H1 (cell line): ENCODE data around the gene PPOX. TPM values are rescaled to one million over a fixed set of nuclear protein-coding genes. Genes with fewer than 3 reads are reported as not detected.

ENCODE experiments used
- CTCF ChIA-PET: fragments of 300-600 bp; sonication (Branson Sonifier 250); formaldehyde crosslinking; loops from one replicate; lab custom pipeline; 2021; ENCODE audit not compliant: partially characterized antibody; lab: Charles Lee
- POLR2A ChIA-PET: fragments of 300-600 bp; sonication (Branson Sonifier 250); formaldehyde crosslinking; loops from one replicate; lab custom pipeline; 2021; ENCODE audit warnings: inconsistent platforms; ENCODE audit not compliant: partially characterized antibody; lab: Charles Lee
- DNase-seq, 2 experiments: peaks; one replicate each; pipeline versions ENCODE4 v3.0.0 to v3.0.0-alpha.2; 2010 to 2022; ENCODE audit warnings: low spot score in 2 of 2, low read depth in 1 of 2, mixed read lengths in 1 of 2
- FAIRE-seq: peaks from 2 replicates; lab custom pipeline; 2011; peaks lifted over from hg19 to GRCh38; lab: Jason Lieb, UNC
- H2AFZ ChIP-seq: 2 replicates; pipeline ENCODE4 v1.8.1; 2012; ENCODE audit warnings: low read length, inconsistent platforms
- H2AK5ac ChIP-seq: 2 replicates; pipeline ENCODE4 v1.6.1; 2013; ENCODE audit warnings: low read depth, low read length
- H2BK120ac ChIP-seq: replicated peaks from 2 replicates; pipeline ENCODE3; 2013; ENCODE audit warnings: low read depth, low read length, inconsistent platforms
- H2BK12ac ChIP-seq: 2 replicates; pipeline ENCODE4 v1.6.1; 2013; ENCODE audit warnings: low read depth, low read length
- H2BK15ac ChIP-seq: 2 replicates; pipeline ENCODE4 v1.6.1; 2013; ENCODE audit warnings: low read length
- H2BK20ac ChIP-seq: 2 replicates; pipeline ENCODE4 v1.6.1; 2013; ENCODE audit warnings: low read length
- H2BK5ac ChIP-seq: 2 replicates; pipeline ENCODE4 v1.6.1; 2013; ENCODE audit warnings: low read depth, low read length
- H3K14ac ChIP-seq: 2 replicates; pipeline ENCODE4 v1.6.1; 2013; ENCODE audit warnings: inconsistent platforms; ENCODE audit not compliant: insufficient read length
- H3K18ac ChIP-seq: 2 replicates; pipeline ENCODE4 v1.6.1; 2013; ENCODE audit warnings: low read length; ENCODE audit errors: extremely low read depth
- H3K23ac ChIP-seq: 2 replicates; pipeline ENCODE4 v1.6.1; 2013; ENCODE audit warnings: inconsistent platforms; ENCODE audit not compliant: insufficient read length
- H3K23me2 ChIP-seq: 2 replicates; pipeline ENCODE4 v1.6.1; 2013; ENCODE audit warnings: low read depth, low read length
- H3K27ac ChIP-seq: 2 replicates; pipeline ENCODE4 v1.6.1; 2011; ENCODE audit warnings: low read depth, low read length, inconsistent platforms
- H3K27me3 ChIP-seq, 4 experiments: replicated peaks in 1 of 4; 1 replicate in 1 of 4; 2 replicates in 3 of 4; pipeline versions ENCODE4 v1.6.1 to v1.8.1; 2011 to 2013; ENCODE audit warnings: low read length in 3 of 4, mild to moderate bottlenecking in 3 of 4, inconsistent platforms in 2 of 4, mixed read lengths in 2 of 4, moderate library complexity in 1 of 4; ENCODE audit not compliant: control insufficient read depth in 3 of 4, insufficient read depth in 3 of 4; ENCODE audit errors: extremely low read depth in 1 of 4
- H3K36me3 ChIP-seq, 4 experiments: 2 replicates each; pipeline versions ENCODE4 v1.6.1 to v1.8.1; 2011 to 2013; ENCODE audit warnings: mild to moderate bottlenecking in 4 of 4, low read length in 3 of 4, moderate library complexity in 2 of 4, control low read depth in 1 of 4, inconsistent platforms in 1 of 4; ENCODE audit not compliant: insufficient read depth in 4 of 4, control insufficient read depth in 2 of 4
- H3K4ac ChIP-seq: replicated peaks from 2 replicates; pipeline ENCODE3; 2013; ENCODE audit warnings: low read length, low read depth, mixed read lengths, inconsistent platforms; ENCODE audit not compliant: insufficient read length
- H3K4me1 ChIP-seq, 4 experiments: replicated peaks in 1 of 4; 1 replicate in 1 of 4; 2 replicates in 3 of 4; pipeline versions ENCODE4 v1.6.1 to v1.8.1; 2011 to 2013; ENCODE audit warnings: low read length in 3 of 4, inconsistent platforms in 2 of 4, mixed read lengths in 1 of 4; ENCODE audit not compliant: insufficient read depth in 4 of 4, control insufficient read depth in 3 of 4
- H3K4me2 ChIP-seq, 2 experiments: 2 replicates each; pipeline versions ENCODE4 v1.6.1 to v1.8.1; 2011 to 2013; ENCODE audit warnings: low read depth in 2 of 2, low read length in 2 of 2, control low read depth in 1 of 2, inconsistent platforms in 1 of 2, mild to moderate bottlenecking in 1 of 2; ENCODE audit not compliant: insufficient read depth in 1 of 2
- H3K4me3 ChIP-seq, 4 experiments: fragments of 200-600, 300-600 bp in 1 of 4; sonication (generic), shearing (Covaris generic), sonication (Bioruptor Twin) in 1 of 4; 2 replicates each; pipeline versions ENCODE4 v1.5.1 to v1.8.1; 2011 to 2016; ENCODE audit warnings: low read length in 4 of 4, low read depth in 3 of 4, control low read depth in 2 of 4, inconsistent platforms in 2 of 4, mild to moderate bottlenecking in 2 of 4, mixed read lengths in 1 of 4, moderate library complexity in 1 of 4; ENCODE audit not compliant: insufficient read depth in 2 of 4; ENCODE audit errors: extremely low read depth in 1 of 4
- H3K56ac ChIP-seq: replicated peaks from 2 replicates; pipeline ENCODE3; 2013; ENCODE audit warnings: low read depth, mild to moderate bottlenecking, mixed read lengths, low read length, inconsistent platforms; ENCODE audit not compliant: insufficient read length
- H3K79me1 ChIP-seq: 2 replicates; pipeline ENCODE4 v1.6.1; 2013; ENCODE audit warnings: low read depth, low read length, control low read depth
- H3K79me2 ChIP-seq, 2 experiments: 2 replicates each; pipeline versions ENCODE4 v1.6.1 to v1.8.1; 2012 to 2013; ENCODE audit warnings: low read length in 2 of 2, mild to moderate bottlenecking in 2 of 2, inconsistent platforms in 1 of 2; ENCODE audit not compliant: insufficient read depth in 2 of 2, control insufficient read depth in 1 of 2
- H3K9ac ChIP-seq, 4 experiments: replicated peaks in 1 of 4; 1 replicate in 1 of 4; 2 replicates in 3 of 4; pipeline versions ENCODE4 v1.6.1 to v1.8.1; 2011 to 2013; ENCODE audit warnings: low read depth in 3 of 4, low read length in 3 of 4, control low read depth in 2 of 4, mild to moderate bottlenecking in 2 of 4, moderate library complexity in 2 of 4, inconsistent platforms in 1 of 4; ENCODE audit errors: extremely low read depth in 1 of 4
- H3K9me3 ChIP-seq, 2 experiments: 2 replicates each; pipeline versions ENCODE4 v1.6.1 to v1.8.1; 2012 to 2013; ENCODE audit warnings: mild to moderate bottlenecking in 2 of 2, moderate library complexity in 2 of 2, control low read depth in 1 of 2, inconsistent platforms in 1 of 2, low read depth in 1 of 2, low read length in 1 of 2, mixed read lengths in 1 of 2; ENCODE audit not compliant: insufficient read depth in 2 of 2
- H4K20me1 ChIP-seq, 2 experiments: replicated peaks in 1 of 2; 2 replicates each; pipeline versions ENCODE3 to v1.8.1; 2011 to 2013; ENCODE audit warnings: inconsistent platforms in 2 of 2, low read length in 2 of 2, mild to moderate bottlenecking in 1 of 2; ENCODE audit not compliant: insufficient read depth in 2 of 2, control insufficient read depth in 1 of 2
- H4K5ac ChIP-seq: 2 replicates; pipeline ENCODE4 v1.6.1; 2013; ENCODE audit warnings: low read length, low read depth, mixed read lengths, inconsistent platforms; ENCODE audit not compliant: insufficient read length
- H4K8ac ChIP-seq: 2 replicates; pipeline ENCODE4 v1.8.0; 2013; ENCODE audit warnings: mild to moderate bottlenecking, moderate library complexity, low read length, inconsistent platforms; ENCODE audit not compliant: insufficient read depth; ENCODE audit errors: extremely low read depth
- H4K91ac ChIP-seq: replicated peaks from 2 replicates; pipeline ENCODE3; 2013; ENCODE audit warnings: low read length, mixed read lengths, inconsistent platforms; ENCODE audit not compliant: insufficient read length
- ATF2 ChIP-seq: IDR thresholded peaks from 2 replicates; pipeline ENCODE4 v1.6.1; 2012; ENCODE audit warnings: low read length, inconsistent platforms
- CREB1 ChIP-seq: IDR thresholded peaks from 2 replicates; pipeline ENCODE4 v1.6.1; 2012; ENCODE audit warnings: inconsistent platforms
- EP300 ChIP-seq, 2 experiments: IDR thresholded peaks; 1 replicate in 1 of 2; 2 replicates in 1 of 2; pipeline ENCODE4 v1.6.1; 2011 to 2012; ENCODE audit warnings: low read depth in 2 of 2, low read length in 2 of 2, mild to moderate bottlenecking in 2 of 2, borderline replicate concordance in 1 of 2, inconsistent platforms in 1 of 2, moderate library complexity in 1 of 2
- JUND ChIP-seq: IDR thresholded peaks from 2 replicates; pipeline ENCODE4 v1.6.1; 2011; ENCODE audit warnings: mild to moderate bottlenecking, improper control_type of control experiment, low read length
- POU5F1 ChIP-seq: IDR thresholded peaks from 2 replicates; pipeline ENCODE4 v1.6.1; 2011; ENCODE audit warnings: low read depth, mild to moderate bottlenecking, low read length, moderate library complexity
- RBBP5 ChIP-seq: IDR thresholded peaks from 2 replicates; pipeline ENCODE4 v1.7.1; 2012; ENCODE audit warnings: low read depth, mild to moderate bottlenecking, inconsistent platforms, low read length, moderate library complexity, borderline replicate concordance
- RFX5 ChIP-seq: IDR thresholded peaks from 2 replicates; pipeline ENCODE4 v1.6.1; 2011; ENCODE audit warnings: low read depth, low read length, improper control_type of control experiment, borderline replicate concordance
- RXRA ChIP-seq: IDR thresholded peaks from 2 replicates; pipeline ENCODE4 v1.6.1; 2011; ENCODE audit warnings: low read depth, mild to moderate bottlenecking, low read length, moderate library complexity; ENCODE audit not compliant: insufficient read depth
- YY1 ChIP-seq: IDR thresholded peaks from 2 replicates; pipeline ENCODE4 v1.6.1; 2011; ENCODE audit warnings: low read depth, mild to moderate bottlenecking, low read length
- WGBS, 2 experiments: shearing (Covaris generic) in 1 of 2; methylation state at CpG; one replicate each; pipeline versions ENCODE4 v1.1.6 to v1.1.7; 2013 to 2015; ENCODE audit warnings: low lambda C conversion rate in 2 of 2, mixed read lengths in 2 of 2, inconsistent platforms in 1 of 2, low coverage in 1 of 2, missing lambda C conversion rate in 1 of 2; ENCODE audit not compliant: insufficient replicate concordance in 2 of 2, insufficient coverage in 1 of 2, insufficient read length in 1 of 2; ENCODE audit errors: extremely low coverage in 1 of 2, missing lambda C conversion rate in 1 of 2; 5-methylcytosine and 5-hydroxymethylcytosine counted together
- polyA plus RNA-seq, 7 experiments: library from polyadenylated mRNA; depleted of rRNA in 3 of 7; stranded (reverse) in 5 of 7; unstranded in 2 of 7; fragments of >200 nt in 5 of 7; fragments of 200-250 nt in 2 of 7; gene quantifications; 1 replicate in 5 of 7; 2 replicates in 1 of 7; 4 replicates in 1 of 7; pipeline versions ENCODE4 v1.2.1 to v1.2.3, GENCODE V29; 2011 to 2013; ENCODE audit warnings: missing spikeins in 2 of 7, mixed read lengths in 2 of 7
- total RNA-seq: library from RNA; stranded (reverse); fragmentation: NEBNext Ultra II Directional; extraction: Animal tissue kit (Norgen Biotek cat#: 25700); gene quantifications from 2 replicates; pipeline ENCODE4 v1.2.1, GENCODE V29; 2021

PPOX gene
- total and polyA plus RNA-seq, 2 of the 8 experiments (the other 6 are each of a cell fraction or from before 2014, with no cell fraction given) = 39.4 to 40.4 TPM

GRCh38 chr1:161132410-161133219 is 33.6 kb upstream of the PPOX start, which contains the start of gene DEDD:
DEDD (minus strand) TSS chr1:161132667; CDS start chr1:161124462, 8,205 bp downstream.
- no peak for FAIRE-seq
- Histone ChIP-seq H3K79me2 (peaks cover 0 to 49% of the 10 kb centered on the region in 2 experiments; a peak in 3 of 4 replicates), H3K4me2 (peak within 1 kb of the TSS; percentile 78)
- no peak; the same call in 1 of the 2 replicates for TF ChIP-seq RBBP5
- TF ChIP-seq RXRA = no peak
- peak; percentile 46; the same call in 1 of the 2 replicates for TF ChIP-seq ATF2
- peak; percentile 81 for TF ChIP-seq JUND
- no peak for TF ChIP-seq RFX5
- no peak; a peak in 1 of 3 replicates for TF ChIP-seq EP300 (IDR thresholded peaks at IDR 0.05; ENCODE audit: borderline replicate concordance in 1 of 2, low read depth in 2 of 2, low read length in 2 of 2)
- TF ChIP-seq YY1 = peak; percentile 99
- TF ChIP-seq POU5F1 = no peak
- TF ChIP-seq CREB1 = 0 out of 2 replicates have a peak, but pooled peaks have one; percentile 33

More at GRCh38 chr1:161132410-161133219, 33.6 kb upstream of the PPOX start, which contains the start of gene DEDD:
- H4K8ac ChIP-seq = peak within 1 kb of the TSS; percentile 95
- no peak within 1 kb of the TSS for H2BK120ac ChIP-seq
- H3K56ac ChIP-seq = peak within 1 kb of the TSS; percentile 43
- no peaks in the 10 kb centered on the region for H3K9me3 ChIP-seq
- no peak within 1 kb of the TSS for H3K23ac ChIP-seq
- peak within 1 kb of the TSS; percentile 55 for H3K18ac ChIP-seq
- H3K4me3 ChIP-seq = peak within 1 kb of the TSS; percentile 71 to 97 (median 84)
- peak within 1 kb of the TSS; percentile 79 for H4K5ac ChIP-seq
- no peak within 1 kb of the TSS for H2AK5ac ChIP-seq
- H3K27me3 ChIP-seq = no peaks in the 10 kb centered on the region
- peak; percentile 90 to 96 for DNase-seq
- peaks cover 0 to 20% (median 5%) of the 10 kb centered on the region in 4 experiments; a peak in 4 of 8 replicates for H3K36me3 ChIP-seq
- 0 out of 2 replicates have a peak within 1 kb of the TSS, but pooled peaks have one; percentile 81 for H2BK15ac ChIP-seq
- H3K23me2 ChIP-seq = peaks cover 9% of the 10 kb centered on the region
- H4K91ac ChIP-seq = peak within 1 kb of the TSS; percentile 61
- H3K9ac ChIP-seq = peak within 1 kb of the TSS; percentile 75 to 95 (median 84)
- CTCF ChIA-PET = interaction anchor here (1.3 to 2.7 kb wide), 4 partner anchors 22 to 34 kb away, joined by 3 to 10 read pairs (median 6); partner anchors contain the start of genes PPOX and UFC1
- H3K27ac ChIP-seq = peak within 1 kb of the TSS; percentile 95
- H3K79me1 ChIP-seq = peaks cover 9% of the 10 kb centered on the region
- WGBS, 2 experiments = 2% methylated on average over 49 of the region's 68 CpGs; no CpG with 5 or more reads in 1 of the 2 experiments
- peak within 1 kb of the TSS; percentile 23 for H3K14ac ChIP-seq
- no peak within 1 kb of the TSS for H2BK20ac ChIP-seq
- H4K20me1 ChIP-seq = peaks cover 2 to 4% of the 10 kb centered on the region in 2 experiments
- no peaks in the 10 kb centered on the region; a peak in 1 of 7 replicates for H3K4me1 ChIP-seq
- peak within 1 kb of the TSS; percentile 58 for H3K4ac ChIP-seq
- POLR2A ChIA-PET = interaction anchor here (0.6 to 9.6 kb wide), 25 partner anchors 9 to 221 kb away, joined by 3 to 130 read pairs (median 5); partner anchors contain the start of genes ADAMTS4, B4GALT3, F11R and KLHDC9
- H2BK5ac ChIP-seq = peak within 1 kb of the TSS; percentile 88
- peak within 1 kb of the TSS; percentile 51; the same call in 1 of the 2 replicates for H2AFZ ChIP-seq
- H2BK12ac ChIP-seq = peak within 1 kb of the TSS; percentile 91; the same call in 1 of the 2 replicates
